Pulmonary artery endothelial cell (primary cell): ENCODE data around the gene PAPOLG. TPM values are rescaled to one million over a fixed set of nuclear protein-coding genes. Genes with fewer than 3 reads are reported as not detected.
A peak's percentile ranks its signal among the peaks of the same experiment; 100 is the strongest.
"Not testable (repeated sequence)": the region's sequence is repeated elsewhere in the genome, so short reads cannot be mapped to it uniquely, and the experiment has no call there.

Experiments used
- DNase-seq: peaks from one replicate; pipeline ENCODE4 v3.0.0-alpha.2; 2011; ENCODE audit warnings: low read depth, low spot score
- total RNA-seq: library from RNA; depleted of rRNA; stranded (reverse); fragments of >200 nt; gene quantifications from 2 replicates; pipeline ENCODE4 v1.2.3, GENCODE V29; 2014

The PAPOLG gene
- total RNA-seq, 1 donor from 2014 or later, result 11.3 TPM

DNA sequence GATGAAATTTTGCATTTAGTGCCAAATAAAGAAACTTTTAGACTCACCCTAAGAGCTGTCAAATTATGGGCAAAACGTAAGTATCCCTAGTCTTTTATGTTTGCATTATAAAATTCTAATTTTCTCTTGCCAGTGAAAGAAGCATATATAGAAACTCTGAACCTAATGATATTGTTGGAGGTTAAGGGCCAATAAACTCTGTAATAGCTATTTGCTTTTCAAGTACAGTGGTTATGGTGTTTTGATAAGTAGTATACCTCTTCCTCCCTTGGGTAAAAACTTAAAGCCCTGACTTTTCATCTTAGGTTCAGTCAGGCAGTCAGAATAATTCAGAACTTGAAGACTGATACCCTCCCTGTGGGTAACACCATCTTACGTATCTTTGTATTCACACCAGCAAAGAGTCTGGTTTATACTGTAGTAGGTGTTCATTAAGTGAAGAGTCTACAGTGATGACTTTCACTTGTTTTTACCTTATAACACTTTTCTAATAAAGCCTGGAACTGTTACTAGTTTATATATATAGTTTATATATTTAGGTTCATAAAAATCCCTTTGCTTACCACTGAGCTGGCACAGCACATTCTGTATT is 19.1 kb downstream of the PAPOLG start:
- DNase-seq, result no peak

DNA sequence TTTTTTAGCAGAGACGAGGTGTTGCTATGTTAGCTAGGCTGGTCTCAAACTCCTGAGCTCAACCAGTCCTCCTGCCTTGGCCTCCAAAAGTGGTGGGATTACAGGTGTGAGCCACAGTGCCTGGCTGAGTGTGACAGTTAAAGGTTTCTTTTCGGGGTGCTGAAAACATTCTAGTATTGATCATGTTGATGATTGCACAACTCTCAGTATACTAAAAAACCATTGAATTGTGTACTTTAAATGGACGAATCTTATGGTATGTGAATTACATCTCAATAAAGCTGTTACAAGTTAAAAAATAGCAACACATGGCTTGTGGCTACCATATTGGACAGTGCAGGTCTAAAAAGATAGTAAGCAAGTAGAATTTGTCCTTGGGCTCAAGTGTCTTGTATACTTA is 22.3 kb downstream of the PAPOLG start:
- DNase-seq, result no peak

DNA sequence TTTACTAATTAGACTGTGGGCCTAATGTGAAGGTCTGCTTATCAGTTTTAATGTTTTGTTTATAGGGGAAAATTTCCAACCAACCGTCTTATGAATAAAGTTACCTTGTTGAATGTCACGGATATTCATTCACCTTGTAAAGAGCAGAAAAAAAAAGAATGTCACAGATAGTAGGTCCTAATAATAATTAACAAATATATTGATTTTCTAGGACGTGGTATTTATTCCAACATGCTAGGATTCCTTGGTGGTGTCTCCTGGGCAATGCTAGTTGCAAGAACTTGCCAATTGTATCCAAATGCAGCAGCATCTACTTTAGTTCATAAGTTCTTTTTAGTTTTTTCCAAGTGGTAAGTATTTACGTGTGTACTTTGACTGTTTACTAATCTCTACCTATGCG is 23.4 kb downstream of the PAPOLG start:
- no peak for DNase-seq

DNA sequence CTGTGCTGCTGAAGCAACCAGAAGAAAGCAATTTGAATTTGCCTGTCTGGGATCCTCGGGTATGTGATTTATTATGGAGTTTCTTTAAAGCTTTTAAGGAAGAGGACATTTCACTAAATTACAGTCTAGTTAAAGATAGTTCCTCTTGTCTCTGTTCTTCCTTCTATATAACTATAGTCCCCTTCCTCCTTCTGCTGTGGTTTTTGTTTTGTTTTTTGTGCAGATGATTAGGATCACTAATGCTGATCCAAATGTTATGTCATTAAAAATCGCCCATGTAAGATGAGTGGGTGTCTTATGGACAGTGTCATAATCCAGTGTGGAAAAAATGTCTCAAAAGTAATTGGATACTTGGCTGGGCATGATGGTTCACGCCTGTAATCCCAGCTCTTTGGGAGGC is 24.7 kb downstream of the PAPOLG start:
- DNase-seq, result no peak

DNA sequence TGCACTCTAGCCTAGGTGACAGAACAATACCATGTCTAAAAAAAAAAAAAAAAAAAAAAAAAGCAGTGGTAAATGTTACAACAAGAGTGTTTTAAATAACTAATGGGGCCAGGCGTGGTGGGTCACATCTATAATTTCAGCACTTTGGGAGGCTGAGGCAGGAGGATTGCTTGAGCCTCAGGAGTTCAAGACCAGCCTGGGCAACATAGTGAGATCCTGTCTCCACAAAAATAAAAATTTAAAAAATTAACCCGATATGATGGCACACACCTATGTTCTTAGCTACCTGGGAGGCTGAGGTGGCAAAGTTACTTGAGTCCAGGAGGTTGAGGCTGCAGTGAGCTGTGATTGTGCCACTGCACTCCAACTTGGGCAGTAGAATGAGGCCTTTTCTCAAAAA is 37.1 kb downstream of the PAPOLG start:
- no peak for DNase-seq

DNA sequence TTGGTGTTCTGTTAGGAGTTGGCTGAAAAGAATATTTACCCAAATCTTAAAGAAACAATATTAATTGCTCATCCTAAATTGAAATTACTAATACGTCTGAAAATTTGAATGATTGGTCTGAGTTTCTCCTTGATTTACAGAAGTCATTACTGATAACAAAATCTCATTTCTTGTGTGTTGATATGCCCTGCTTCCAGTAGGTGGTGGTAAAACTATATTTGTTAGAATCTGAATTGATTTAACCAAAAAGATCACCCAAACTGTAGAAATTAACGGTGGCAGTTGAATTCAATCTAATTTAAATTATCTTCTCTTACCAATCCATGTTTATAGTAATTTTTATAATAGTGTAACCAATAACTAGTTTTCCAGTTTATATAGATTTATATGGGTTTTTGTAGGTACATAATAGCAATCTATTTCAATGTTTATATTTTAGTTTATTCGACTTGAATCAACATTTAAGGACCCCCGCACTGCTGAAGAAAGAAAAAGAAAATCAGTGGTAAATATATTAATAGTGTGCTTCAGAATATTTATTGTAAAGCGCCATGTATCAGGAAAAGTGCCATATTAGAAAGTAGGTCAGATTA is 38.3 kb downstream of the PAPOLG start:
- DNase-seq, result no peak

DNA sequence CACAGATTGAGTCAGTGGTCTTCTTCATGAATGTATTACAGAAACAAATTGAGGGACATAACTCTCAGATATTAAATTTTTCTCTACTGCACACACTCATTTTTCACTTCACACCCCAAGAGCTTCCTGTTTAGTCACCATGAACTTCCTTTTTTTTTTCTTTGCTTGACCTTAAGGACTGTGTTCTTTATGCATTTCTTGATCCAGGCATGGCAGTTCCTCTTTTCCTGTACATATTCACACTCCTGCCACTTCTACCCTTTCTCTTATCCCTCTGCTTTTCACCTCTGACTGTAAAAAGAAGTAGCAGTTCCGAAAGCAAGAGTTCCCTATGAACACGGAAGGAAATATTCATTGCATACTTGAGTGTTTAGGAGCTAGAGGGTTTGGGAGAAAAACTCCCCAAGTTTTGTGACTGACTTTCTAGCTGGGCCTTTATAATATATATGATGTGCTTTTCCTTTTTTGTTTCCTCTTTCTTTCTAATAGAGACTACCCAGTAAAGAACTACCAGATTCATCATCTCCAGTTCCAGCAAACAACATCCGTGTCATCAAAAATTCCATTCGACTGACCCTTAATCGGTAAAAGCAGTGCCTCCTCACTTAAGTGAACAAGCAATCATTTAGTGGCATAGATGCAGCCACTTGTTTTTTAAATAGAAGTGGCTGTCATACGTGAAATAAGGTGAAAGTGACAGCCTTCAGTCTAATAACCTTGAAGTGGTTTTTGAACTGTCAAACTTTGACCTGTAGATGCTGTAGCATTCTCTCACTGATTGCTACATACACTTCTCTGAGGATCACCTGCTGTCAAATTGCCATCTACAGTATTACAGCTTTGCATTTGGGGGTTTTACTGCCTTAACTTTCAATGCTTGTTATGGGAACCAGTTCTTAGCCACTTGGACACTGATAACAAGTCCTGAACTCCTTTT is 40.8 kb downstream of the PAPOLG start:
- DNase-seq, result peak; percentile 36

DNA sequence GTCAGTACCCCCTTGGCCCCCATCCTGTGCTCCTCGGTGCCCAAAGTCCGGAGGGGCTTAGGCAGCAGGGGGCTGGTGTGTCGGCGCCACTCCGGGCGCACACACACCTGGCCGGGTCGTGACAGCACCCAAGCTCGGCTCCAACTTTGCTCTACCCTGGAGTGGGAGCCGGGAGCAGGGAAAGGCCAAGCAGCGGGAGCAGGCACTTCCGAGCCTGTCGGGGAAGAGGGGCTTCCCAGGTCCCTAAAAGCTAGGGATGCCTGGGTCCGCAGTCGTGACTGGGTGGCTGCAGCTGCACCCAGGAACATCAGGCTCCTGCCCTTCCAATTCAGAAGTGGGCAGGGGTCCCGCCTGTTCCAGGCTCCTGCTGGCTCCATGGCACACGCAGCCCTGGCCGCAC is 48.4 kb downstream of the PAPOLG start:
- no peak for DNase-seq

DNA sequence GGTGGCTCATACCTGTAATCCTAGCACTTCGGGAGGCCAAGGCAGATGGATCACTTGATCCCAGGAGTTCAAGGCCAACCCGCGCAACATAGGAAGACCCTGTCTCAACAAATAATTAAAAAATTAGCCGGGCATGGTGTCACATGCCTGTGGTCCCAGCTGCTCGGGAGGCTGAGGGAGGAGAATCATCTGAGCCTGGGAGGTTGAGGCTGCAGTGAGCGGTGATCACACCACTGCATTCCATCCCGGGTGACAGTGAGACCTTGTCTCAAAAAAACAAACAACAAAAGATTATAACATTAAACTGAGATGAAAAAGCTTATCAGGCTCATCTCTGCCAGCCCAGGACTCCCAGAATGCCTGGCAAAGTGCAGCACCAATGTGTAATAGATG is 50.5 kb downstream of the PAPOLG start:
- no peak for DNase-seq

DNA sequence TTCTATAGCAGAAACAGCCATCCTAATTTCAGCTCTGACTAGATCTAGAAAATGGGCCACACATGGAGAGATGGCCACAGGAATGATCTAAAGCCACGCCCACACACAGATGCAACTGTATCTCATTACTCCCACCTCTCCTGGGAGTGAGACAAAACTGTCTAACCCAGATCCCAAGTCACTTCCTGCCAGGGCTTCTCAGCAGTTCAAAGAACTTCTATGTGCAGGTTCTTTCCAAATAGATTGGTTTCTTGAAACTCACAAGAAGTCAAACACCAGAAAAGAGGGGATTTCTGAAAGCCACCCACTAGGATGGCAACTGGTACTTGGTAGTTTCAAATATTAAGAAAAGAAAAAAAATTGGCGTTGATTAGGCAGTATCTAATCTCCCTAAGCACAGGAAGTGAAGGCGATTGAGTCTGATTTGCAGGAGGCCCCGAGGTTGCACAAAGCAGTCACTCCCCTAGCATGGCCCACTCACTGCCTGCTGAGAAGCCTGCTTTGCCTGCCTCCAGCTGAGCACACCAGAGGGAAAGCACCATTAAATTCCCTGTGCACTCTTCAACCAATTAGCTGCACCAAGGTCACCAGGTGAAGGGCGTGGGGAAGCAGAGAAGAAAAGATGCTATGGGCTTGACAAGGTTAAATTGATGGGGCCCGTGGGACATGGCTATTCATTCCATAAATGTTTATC is 51.1 kb downstream of the PAPOLG start:
- no peak for DNase-seq

DNA sequence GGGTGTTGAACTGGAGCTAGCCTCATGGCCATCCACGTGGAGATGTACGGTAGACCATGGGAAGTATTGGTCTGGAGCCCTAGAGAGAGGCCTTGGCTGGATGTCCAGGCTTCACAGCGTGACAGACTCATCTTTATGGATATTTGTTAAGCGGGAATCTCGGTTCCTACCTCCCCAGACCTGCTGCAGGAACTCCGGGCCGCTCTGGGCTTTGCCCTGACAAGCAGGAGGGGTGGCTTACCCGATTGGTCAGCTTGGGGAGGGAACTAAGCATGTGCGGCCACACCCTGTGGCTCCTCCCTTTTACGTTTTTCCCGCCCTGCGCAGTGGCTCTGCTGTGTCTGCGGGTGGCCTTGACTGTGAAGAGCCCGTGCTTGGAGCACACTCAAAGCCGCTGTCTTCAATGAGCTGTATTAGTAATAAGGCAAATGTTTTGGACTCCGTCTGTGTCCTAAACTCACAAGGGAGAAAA is 52.3 kb downstream of the PAPOLG start:
- no peak for DNase-seq

DNA sequence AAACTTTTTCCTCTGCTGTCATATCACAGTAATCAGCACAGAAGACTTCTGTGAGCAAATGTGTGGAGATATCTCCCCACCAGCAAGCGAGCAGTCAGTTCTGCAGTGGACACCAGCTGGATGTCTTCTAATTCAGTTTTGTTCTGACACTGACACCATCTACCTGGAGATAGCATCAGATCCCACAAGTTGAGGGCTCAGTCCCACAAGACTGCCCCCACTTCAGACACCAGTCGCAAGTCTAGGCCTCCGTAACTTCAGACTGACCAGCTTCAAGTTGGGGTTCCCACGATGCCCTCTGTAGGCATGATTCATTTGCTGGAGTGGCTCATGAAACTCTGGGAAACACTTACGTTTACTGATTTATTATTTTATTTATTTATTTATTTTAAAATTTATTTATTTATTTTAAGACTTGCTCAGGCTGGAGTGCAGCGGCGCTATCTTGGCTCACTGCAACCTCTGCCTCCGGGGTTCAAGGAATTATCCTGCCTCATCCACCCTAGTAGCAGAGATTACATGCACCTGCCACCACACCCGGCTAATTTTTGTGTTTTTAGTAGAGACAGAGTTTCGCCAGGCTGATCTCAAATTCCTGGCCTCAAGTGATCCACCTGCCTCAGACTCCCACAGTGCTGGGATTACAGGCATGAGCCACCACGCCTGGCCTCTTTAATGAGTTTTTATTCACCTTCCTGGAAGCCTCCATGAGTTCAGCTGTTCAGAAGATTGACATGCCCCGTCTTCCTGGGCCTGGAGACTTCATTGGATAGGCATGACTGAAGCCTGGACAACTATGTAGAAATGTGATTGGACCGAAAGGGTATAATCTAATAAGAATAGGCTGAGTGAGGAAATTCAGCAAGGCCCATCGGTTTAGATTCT is 55.7 kb downstream of the PAPOLG start:
- no peak for DNase-seq

DNA sequence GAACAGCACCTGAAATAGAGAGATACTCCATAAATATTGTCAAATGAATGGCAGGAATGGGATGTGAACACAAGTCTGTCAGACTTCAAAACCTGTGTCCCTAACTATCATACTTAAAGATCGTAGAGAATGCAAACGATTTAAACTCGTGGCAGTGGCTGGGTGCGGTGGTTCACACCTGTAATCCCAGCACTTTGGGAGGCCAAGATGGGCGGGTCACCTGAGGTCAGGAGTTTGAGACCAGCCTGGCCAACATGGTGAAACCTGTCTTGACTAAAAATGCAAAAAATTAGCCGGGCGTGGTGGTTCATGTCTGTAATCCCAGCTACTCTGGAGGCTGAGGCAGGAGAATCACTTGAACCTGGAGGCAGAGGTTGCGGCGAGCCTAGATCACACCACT is 61.1 kb downstream of the PAPOLG start:
- not testable (repeated sequence) for DNase-seq

DNA sequence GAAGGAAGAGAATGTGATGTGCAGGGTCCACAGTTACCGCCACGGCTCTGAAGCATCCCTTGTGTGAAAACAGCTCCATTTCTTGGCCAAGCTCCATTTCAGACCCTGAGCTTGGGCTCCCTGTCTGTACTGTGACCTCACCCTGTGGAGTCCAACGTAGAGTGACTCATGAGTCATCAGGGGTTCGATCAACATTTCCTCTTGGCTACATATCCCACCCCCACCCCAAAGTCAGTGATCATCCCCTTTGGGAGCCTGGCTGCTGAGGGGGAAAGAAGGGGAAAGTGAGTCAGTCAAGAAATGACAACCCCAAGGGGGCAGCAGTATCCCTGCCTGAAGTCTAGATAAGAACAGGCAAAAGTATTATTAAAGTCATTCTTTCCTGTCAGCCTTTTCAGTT is 62.2 kb downstream of the PAPOLG start:
- DNase-seq, result no peak

DNA sequence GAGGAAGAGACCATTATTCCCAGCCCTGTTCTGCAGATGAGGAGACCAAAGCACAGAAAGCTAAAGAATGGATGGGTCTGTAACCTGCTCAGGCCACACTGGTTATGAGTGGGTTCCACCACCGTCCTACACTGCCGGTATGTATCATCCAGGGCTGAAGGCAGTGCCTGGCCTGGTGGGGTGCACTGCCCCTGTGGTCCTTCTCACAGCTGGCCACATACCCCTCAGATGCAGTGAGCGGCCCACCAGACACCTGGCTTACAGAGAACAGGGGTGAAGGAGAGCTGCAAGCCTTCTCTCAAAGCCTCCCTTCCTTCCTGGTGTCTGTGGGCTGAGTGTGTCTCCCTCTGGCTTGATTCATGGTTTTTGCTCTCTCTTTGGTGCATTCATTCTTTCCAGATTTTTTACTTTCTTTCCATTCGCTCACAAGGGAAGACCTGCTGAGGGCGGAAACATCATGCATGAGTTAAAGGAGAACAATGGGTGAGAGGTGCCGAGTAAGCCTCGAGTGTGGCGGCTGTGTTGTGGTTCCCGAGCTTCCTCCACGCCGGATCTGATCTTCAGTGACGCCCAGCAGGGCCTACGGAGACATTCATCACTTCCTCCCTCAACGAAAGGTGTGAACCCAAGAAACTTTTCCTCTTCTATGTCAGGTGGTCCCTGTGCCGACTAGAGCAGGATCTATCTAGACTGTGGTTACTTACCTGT is 63.2 kb downstream of the PAPOLG start:
- no peak for DNase-seq

DNA sequence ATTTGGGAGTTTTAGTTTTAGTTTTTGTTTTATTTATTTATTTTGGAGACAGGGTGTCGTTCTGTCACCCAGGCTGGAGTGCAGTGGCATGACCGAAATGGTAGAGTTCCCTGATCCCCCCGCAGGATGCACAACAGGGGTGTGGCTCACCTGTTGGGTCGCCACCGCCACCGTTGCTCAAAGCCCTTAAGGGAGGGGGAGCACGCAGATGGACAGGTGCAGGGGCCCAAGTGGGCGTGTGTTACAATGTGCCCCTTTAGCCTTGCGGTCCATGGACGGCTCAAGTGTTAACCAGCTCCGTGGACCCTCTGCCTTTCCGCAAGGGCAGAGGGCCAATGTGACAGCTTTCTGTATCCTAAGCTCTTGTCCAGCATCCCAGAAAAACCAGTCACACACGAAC is 63.9 kb downstream of the PAPOLG start:
- DNase-seq, result no peak

DNA sequence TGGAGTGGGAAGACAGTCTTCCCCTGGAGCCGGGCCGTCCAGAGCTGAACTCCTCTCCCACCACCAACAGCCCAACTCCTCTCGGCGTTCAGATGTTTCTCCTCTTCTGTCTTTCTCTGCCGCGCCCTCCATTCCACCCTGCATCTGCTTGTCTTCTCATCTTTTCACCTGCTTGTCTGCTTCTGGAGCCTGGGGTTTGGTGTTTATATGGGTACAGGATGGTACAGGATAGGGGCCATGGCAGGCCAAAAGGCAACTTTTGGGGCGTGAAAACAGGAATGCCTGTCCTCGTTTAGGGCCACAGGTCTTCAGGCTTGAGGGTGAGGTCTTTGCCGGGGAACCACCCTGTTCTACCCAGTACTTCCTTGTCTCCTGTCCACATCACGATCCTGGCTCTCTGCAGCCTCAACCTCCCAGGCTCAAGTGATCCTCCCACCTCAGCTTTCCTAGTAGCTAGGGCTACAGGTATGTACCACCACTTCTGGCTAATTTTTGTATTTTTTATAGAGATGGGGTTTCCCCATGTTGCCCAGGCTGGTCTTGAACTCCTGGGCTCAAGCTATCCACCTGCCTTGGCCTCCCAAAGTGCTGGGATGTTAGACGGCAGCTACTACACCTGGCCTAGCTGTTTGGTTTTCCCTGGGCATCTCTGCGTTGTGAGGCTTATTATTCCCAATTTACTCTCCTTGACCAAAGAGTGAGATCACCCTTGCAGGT is 64.5 kb downstream of the PAPOLG start:
- no peak for DNase-seq

DNA sequence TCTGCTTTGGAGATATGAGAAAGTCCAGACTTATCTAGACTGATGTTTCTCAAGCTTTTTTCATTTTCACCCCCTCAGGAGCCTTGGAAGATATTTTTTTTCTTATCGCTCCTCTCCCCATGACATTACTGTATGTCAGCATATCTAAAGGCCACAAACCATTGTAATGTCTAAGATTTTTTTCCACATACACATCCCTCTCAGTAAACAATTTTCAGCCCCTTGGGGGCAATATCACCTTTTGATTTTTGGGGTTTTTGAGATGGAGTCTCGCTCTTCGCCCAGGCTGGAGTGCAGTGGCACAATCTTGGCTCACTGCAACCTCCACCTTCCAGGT is 65.0 kb downstream of the PAPOLG start:
- no peak for DNase-seq

DNA sequence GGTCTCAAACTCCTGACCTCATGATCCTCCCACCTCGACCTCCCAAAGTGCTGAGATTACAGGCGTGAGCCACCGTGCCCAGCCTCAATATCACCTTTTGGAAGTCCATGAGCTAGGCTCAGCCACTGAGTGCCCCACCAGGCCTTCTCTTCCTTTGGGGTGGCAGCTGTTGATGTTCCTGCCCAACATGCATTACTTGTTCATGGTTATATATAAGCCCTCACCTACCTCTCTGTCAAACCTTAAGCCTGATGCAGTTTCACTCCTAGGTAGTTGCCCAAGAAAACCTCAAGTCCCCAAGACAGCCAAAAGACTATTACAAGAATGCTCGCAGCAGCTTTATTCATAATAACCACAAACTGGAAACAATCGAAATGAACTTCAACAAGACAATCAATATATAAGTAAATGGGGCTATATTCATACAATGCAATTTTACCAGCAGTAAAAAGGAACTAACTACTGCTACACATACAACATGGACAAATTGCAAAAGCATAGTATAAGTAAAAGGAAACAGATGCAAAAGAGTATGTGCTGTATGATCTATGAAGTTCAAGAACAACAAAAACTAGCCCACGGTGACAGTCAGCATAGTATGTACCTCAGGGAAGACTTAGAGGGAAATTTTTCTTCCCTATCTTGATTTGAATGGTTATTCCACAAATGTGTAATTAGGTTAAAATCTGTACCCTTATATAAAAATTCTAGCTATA is 65.7 kb downstream of the PAPOLG start:
- DNase-seq, result no peak
